Neural cell (in vitro differentiated cells): ENCODE results near the gene FGF21. TPM values are rescaled to one million over a fixed set of nuclear protein-coding genes. Genes with fewer than 3 reads are reported as not detected.
"Not testable (repeated sequence)": the region's sequence is repeated elsewhere in the genome, so short reads cannot be mapped to it uniquely, and the experiment has no call there.

ENCODE experiments used
- H2AFZ ChIP-seq: fragments of 200-600, 300-800 bp; sonication (generic), shearing (Covaris generic); 2 replicates; pipeline ENCODE4 v1.6.0; 2014; ENCODE audit warnings: low read depth, mild to moderate bottlenecking, antibody characterized with exemption, low read length, moderate library complexity
- H3F3A ChIP-seq: fragments of 200-600 bp; shearing (Covaris generic); 2 replicates; pipeline ENCODE4 v1.6.1; 2016; ENCODE audit warnings: mild to moderate bottlenecking, moderate library complexity, mixed read lengths, antibody characterized with exemption, low read length; ENCODE audit not compliant: insufficient read depth, poor library complexity, severe bottlenecking
- H3K27ac ChIP-seq: fragments of 200-600, 300-800 bp; sonication (generic), shearing (Covaris generic); 2 replicates; pipeline ENCODE4 v1.5.1; 2014; ENCODE audit warnings: mild to moderate bottlenecking, low read length, moderate library complexity
- H3K27me3 ChIP-seq: fragments of 300-800, 200-600 bp; sonication (generic), shearing (Covaris generic); 2 replicates; pipeline ENCODE4 v1.6.0; 2014; ENCODE audit warnings: mild to moderate bottlenecking, low read depth, low read length, moderate library complexity; ENCODE audit not compliant: insufficient read depth
- H3K36me3 ChIP-seq: fragments of 300-800, 200-600 bp; sonication (generic), shearing (Covaris generic); 2 replicates; pipeline ENCODE4 v1.5.1; 2014; ENCODE audit warnings: mild to moderate bottlenecking, antibody characterized with exemption, low read length, moderate library complexity; ENCODE audit not compliant: insufficient read depth
- H3K4me2 ChIP-seq: fragments of 300-800, 200-600 bp; sonication (generic), shearing (Covaris generic); 2 replicates; pipeline ENCODE4 v1.6.0; 2014; ENCODE audit warnings: mild to moderate bottlenecking, low read length
- H3K4me3 ChIP-seq: fragments of 300-800, 200-600 bp; sonication (generic), shearing (Covaris generic); 2 replicates; pipeline ENCODE4 v1.5.1; 2014; ENCODE audit warnings: mild to moderate bottlenecking, low read length, moderate library complexity
- H3K79me2 ChIP-seq: fragments of 200-600 bp; shearing (Covaris generic); replicated peaks from 2 replicates; pipeline ENCODE4 v1.6.0; 2014; ENCODE audit warnings: mild to moderate bottlenecking, low read length, moderate library complexity; ENCODE audit not compliant: insufficient read depth
- H3K9ac ChIP-seq: fragments of 300-800, 200-600 bp; sonication (generic), shearing (Covaris generic); 2 replicates; pipeline ENCODE4 v1.6.1; 2016; ENCODE audit warnings: mild to moderate bottlenecking, low read length, mixed read lengths
- H3K9me2 ChIP-seq: fragments of 200-600 bp; shearing (Covaris generic); 2 replicates; pipeline ENCODE4 v1.6.1; 2016; ENCODE audit warnings: mild to moderate bottlenecking, low read length, mixed read lengths; ENCODE audit not compliant: insufficient read depth
- H3K9me3 ChIP-seq: fragments of 200-600, 300-800 bp; sonication (generic), shearing (Covaris generic); 2 replicates; pipeline ENCODE4 v1.6.1; 2016; ENCODE audit warnings: mild to moderate bottlenecking, mixed run types, low read length, moderate library complexity, mixed read lengths
- H4K20me1 ChIP-seq: fragments of 200-600 bp; shearing (Covaris generic); 2 replicates; pipeline ENCODE4 v1.6.1; 2016; ENCODE audit warnings: mild to moderate bottlenecking, mixed run types; ENCODE audit not compliant: insufficient read depth
- EP300 ChIP-seq: fragments of 450-650 bp; conservative IDR thresholded peaks from 2 replicates; pipeline ENCODE4 v1.6.1; 2014; ENCODE audit warnings: antibody characterized with exemption, mild to moderate bottlenecking, moderate library complexity; ENCODE audit not compliant: poor library complexity, severe bottlenecking
- EZH2 ChIP-seq: fragments of 200-600, 300-800 bp; shearing (Covaris generic), sonication (generic); IDR thresholded peaks from 2 replicates; pipeline ENCODE4 v1.6.1; 2014; ENCODE audit warnings: antibody characterized with exemption, low read length, borderline replicate concordance, mild to moderate bottlenecking; ENCODE audit not compliant: insufficient read depth, poor library complexity, severe bottlenecking
- MXI1 ChIP-seq: fragments of 450-650 bp; conservative IDR thresholded peaks from 2 replicates; pipeline ENCODE4 v1.6.1; 2014; ENCODE audit warnings: antibody characterized with exemption, mild to moderate bottlenecking; ENCODE audit not compliant: poor library complexity, severe bottlenecking
- POLR2AphosphoS5 ChIP-seq: IDR thresholded peaks from 2 replicates; pipeline ENCODE4 v1.6.1; 2012
- RAD21 ChIP-seq: fragments of 450-650 bp; conservative IDR thresholded peaks from 2 replicates; pipeline ENCODE4 v1.6.1; 2014; ENCODE audit warnings: antibody characterized with exemption, mild to moderate bottlenecking, moderate library complexity
- SMC3 ChIP-seq: fragments of 450-650 bp; conservative IDR thresholded peaks from 2 replicates; pipeline ENCODE4 v1.6.1; 2014; ENCODE audit warnings: antibody characterized with exemption, mild to moderate bottlenecking, moderate library complexity; ENCODE audit not compliant: poor library complexity
- TAF1 ChIP-seq: IDR thresholded peaks from 2 replicates; pipeline ENCODE4 v1.6.1; 2012; ENCODE audit warnings: low read depth
- polyA plus RNA-seq: library from polyadenylated mRNA; depleted of rRNA; stranded (reverse); fragments of >200 nt; gene quantifications from 2 replicates; pipeline ENCODE4 v1.2.3, GENCODE V29; 2014
- TF ChIP-seq, protein P1 (sequence below): fragments of 450-650 bp; IDR thresholded peaks from 2 replicates; pipeline ENCODE4 v1.5.1; 2014; ENCODE audit warnings: antibody characterized with exemption, mild to moderate bottlenecking, moderate library complexity; ENCODE audit not compliant: poor library complexity, severe bottlenecking
- TF ChIP-seq, protein P2 (sequence below): IDR thresholded peaks from 2 replicates; pipeline ENCODE4 v1.6.1; 2012; ENCODE audit warnings: borderline replicate concordance

FGF21 gene
- polyA plus RNA-seq, 1 donor from 2014 or later, result not detected

DNA sequence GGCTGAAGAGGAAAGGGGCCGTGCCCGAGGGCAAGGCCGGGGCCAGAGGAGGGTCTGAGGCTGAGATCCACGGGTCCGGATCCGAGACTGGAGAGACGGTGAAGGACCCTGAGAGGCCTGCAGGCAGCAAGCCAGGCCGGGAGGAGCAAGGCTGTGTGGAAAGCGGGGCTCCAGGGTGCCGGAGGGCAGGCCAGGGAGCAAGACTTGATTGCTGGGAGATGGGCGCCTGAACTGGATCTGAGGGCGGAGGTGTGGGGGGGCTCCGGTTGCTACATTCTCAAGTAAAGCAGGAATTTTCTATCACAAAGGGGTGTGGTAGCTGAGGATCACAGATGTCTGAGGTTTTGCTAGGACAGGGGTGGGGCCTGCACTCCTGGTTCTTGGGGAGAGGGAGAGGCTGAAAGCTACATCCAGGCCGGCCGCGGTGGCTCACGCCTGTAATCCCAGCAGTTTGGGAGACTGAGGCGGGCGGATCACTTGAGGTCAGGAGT is 39.6 kb upstream of the FGF21 start:
- H2AFZ ChIP-seq, result no peak overlapping the region
- H3F3A ChIP-seq, result no peaks in the 10 kb centered on the region
- H3K79me2 ChIP-seq, result no peaks in the 10 kb centered on the region
- no peaks in the 10 kb centered on the region for H3K9me2 ChIP-seq
- no peak overlapping the region for H3K9ac ChIP-seq
- TF ChIP-seq SMC3 (no peak), TAF1 (no peak), POLR2AphosphoS5 (no peak), EZH2 (no peak), RAD21 (no peak), EP300 (no peak), MXI1 (no peak)
- TF ChIP-seq, protein P1, sequence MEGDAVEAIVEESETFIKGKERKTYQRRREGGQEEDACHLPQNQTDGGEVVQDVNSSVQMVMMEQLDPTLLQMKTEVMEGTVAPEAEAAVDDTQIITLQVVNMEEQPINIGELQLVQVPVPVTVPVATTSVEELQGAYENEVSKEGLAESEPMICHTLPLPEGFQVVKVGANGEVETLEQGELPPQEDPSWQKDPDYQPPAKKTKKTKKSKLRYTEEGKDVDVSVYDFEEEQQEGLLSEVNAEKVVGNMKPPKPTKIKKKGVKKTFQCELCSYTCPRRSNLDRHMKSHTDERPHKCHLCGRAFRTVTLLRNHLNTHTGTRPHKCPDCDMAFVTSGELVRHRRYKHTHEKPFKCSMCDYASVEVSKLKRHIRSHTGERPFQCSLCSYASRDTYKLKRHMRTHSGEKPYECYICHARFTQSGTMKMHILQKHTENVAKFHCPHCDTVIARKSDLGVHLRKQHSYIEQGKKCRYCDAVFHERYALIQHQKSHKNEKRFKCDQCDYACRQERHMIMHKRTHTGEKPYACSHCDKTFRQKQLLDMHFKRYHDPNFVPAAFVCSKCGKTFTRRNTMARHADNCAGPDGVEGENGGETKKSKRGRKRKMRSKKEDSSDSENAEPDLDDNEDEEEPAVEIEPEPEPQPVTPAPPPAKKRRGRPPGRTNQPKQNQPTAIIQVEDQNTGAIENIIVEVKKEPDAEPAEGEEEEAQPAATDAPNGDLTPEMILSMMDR, result no peak
- TF ChIP-seq, protein P2, sequence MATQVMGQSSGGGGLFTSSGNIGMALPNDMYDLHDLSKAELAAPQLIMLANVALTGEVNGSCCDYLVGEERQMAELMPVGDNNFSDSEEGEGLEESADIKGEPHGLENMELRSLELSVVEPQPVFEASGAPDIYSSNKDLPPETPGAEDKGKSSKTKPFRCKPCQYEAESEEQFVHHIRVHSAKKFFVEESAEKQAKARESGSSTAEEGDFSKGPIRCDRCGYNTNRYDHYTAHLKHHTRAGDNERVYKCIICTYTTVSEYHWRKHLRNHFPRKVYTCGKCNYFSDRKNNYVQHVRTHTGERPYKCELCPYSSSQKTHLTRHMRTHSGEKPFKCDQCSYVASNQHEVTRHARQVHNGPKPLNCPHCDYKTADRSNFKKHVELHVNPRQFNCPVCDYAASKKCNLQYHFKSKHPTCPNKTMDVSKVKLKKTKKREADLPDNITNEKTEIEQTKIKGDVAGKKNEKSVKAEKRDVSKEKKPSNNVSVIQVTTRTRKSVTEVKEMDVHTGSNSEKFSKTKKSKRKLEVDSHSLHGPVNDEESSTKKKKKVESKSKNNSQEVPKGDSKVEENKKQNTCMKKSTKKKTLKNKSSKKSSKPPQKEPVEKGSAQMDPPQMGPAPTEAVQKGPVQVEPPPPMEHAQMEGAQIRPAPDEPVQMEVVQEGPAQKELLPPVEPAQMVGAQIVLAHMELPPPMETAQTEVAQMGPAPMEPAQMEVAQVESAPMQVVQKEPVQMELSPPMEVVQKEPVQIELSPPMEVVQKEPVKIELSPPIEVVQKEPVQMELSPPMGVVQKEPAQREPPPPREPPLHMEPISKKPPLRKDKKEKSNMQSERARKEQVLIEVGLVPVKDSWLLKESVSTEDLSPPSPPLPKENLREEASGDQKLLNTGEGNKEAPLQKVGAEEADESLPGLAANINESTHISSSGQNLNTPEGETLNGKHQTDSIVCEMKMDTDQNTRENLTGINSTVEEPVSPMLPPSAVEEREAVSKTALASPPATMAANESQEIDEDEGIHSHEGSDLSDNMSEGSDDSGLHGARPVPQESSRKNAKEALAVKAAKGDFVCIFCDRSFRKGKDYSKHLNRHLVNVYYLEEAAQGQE, result no peak
- H3K36me3 ChIP-seq, result no peaks in the 10 kb centered on the region
- H3K27ac ChIP-seq, result no peak overlapping the region
- no peak overlapping the region for H3K4me3 ChIP-seq
- H3K27me3 ChIP-seq, result no peaks in the 10 kb centered on the region
- no peak overlapping the region for H3K4me2 ChIP-seq
- H4K20me1 ChIP-seq, result no peaks in the 10 kb centered on the region
- no peaks in the 10 kb centered on the region for H3K9me3 ChIP-seq

DNA sequence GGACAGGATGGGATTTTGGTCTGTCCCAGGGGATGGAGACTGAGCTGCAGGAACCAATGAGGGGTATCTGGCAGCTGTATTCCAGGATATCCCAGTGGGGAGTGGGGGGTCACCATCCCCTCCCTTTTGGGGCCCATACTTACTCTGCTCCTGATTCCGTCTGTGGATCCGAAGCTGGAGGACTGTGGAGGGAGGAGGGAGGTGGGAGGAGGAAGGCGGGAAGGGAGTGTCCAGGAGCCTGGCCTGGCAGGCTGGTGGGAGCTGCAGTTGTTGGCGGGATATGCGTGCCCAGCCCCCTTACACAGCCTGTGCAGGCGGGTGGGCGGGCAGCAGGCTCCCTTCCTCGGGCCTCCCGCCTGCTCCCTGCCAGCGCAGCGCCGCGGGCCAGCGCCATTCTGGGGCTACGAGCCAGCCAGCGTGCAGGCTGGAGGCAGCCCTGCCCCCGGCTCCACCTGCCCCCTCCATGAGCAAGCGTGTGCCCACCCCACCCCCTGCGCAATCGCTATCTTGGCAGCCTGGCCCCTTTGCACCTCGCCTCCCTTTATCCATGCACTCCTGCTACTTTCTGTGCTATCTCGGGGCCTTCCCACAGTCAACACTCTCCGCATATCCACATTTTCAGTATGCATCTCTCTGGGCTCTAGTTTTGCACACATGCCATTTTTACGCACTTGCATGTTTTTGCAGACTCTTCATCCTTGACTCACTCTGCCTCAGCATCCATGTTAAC is 38.6 kb upstream of the FGF21 start:
- Histone ChIP-seq H3K79me2 (no peaks in the 10 kb centered on the region), H3K27me3 (no peaks in the 10 kb centered on the region), H3K9me2 (no peaks in the 10 kb centered on the region), H3K9me3 (no peaks in the 10 kb centered on the region), H4K20me1 (no peaks in the 10 kb centered on the region), H3K4me2 (no peak overlapping the region), H3K4me3 (no peak overlapping the region), H3K36me3 (no peaks in the 10 kb centered on the region), H3F3A (no peaks in the 10 kb centered on the region), H3K9ac (no peak overlapping the region), H2AFZ (no peak overlapping the region), H3K27ac (no peak overlapping the region)
- TF ChIP-seq POLR2AphosphoS5, result no peak
- TF ChIP-seq MXI1, result no peak
- TF ChIP-seq EP300, result no peak

DNA sequence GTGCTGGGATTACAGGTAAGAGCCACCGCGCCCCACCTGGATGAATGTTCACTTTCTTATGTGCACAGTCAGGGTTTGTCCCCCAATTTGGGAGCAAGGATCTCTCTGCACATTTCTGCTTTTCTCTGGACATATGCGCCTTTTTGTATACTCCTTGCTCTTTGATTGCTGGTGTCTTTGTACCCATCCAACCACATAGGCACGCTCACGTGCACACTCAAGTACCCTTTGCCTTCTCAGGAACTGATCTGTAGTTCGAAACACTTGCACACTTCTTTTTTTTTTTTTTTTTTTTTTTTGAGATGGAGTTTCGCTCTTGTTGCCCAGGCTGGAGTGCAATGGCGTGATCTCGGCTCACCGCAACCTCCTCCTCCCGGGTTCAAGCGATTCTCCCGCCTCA is 37.2 kb upstream of the FGF21 start:
- not testable (repeated sequence) for H3K9me3 ChIP-seq, H3K4me2 ChIP-seq, H3K27ac ChIP-seq, H3K9me2 ChIP-seq, H3F3A ChIP-seq, H3K4me3 ChIP-seq, H2AFZ ChIP-seq, H3K36me3 ChIP-seq, H4K20me1 ChIP-seq, H3K9ac ChIP-seq, H3K27me3 ChIP-seq, H3K79me2 ChIP-seq
